Measurements from ENCODE around the gene WDR72.
A peak's percentile ranks its signal among the peaks of the same experiment; 100 is the strongest.
"Not testable (repeated sequence)": the region's sequence is repeated elsewhere in the genome, so short reads cannot be mapped to it uniquely, and the experiment has no call there.

Gene WDR72

DNA sequence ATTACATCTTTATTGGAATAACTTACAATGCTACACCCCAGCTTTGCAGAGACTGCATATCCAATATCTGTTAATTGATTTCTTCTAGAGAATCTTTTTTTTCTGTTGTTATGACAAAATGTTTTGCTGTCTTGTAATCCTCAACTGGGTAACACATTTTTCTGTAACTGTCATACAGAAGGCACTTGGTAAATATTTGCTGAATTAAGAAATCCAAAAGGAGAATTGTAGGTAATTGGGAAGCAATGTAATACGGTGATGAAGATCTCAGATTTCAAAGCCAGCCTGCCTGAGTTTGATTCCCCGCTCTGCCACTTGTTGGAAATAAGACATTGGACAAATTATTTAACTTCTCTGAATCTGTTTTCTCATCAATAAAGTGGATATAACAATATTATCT, 169.1 kb downstream of the WDR72 start:
- DNase-seq (ENCODE audit: low read depth in 3 of 3): no peak

DNA sequence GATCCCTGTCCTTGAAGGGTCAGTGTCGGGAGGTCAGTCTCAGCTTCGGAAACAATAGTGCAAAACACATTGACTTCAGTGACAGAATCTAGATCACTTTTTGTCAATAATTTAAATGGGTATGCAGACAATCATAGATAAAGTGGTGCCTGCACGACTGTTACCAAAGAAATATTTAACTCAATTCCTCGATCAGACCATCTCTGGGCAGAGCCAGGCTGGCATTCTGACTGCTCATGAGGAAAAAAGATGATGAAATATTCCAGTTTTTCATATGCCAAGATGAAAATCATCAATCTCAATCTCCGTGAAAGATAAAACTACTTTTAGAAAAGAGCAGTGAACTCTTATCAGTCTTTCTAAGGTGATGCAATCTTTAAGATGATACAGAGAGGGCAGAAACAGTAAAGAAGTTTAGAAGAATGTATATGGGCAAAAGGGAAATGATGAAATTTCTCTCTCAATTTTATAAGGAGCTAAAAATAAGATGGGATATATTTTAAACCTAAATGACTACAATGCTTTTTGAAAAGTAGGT, 169.9 kb downstream of the WDR72 start:
- no peak for DNase-seq (ENCODE audit: low read depth in 3 of 3)

DNA sequence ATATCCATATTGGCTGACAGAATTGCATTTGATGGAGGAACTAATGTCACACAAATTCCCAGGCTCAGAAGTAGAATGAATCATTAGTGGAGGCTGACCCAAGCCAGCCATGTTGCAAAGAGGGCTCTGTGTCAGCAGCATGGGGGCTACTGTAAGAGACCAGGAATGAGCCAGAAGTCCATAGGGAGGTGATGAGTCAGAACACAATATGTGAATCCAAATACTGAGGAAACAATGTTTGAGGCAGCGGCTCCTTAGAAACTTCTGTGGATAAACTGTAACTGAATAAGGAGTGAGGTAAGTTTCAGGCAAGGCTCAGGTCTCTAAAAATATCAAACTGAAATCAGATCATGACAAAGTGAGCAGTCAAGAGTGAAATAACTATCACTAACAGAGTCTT, 170.7 kb downstream of the WDR72 start:
- no peak for DNase-seq (ENCODE audit: low read depth in 3 of 3)

DNA sequence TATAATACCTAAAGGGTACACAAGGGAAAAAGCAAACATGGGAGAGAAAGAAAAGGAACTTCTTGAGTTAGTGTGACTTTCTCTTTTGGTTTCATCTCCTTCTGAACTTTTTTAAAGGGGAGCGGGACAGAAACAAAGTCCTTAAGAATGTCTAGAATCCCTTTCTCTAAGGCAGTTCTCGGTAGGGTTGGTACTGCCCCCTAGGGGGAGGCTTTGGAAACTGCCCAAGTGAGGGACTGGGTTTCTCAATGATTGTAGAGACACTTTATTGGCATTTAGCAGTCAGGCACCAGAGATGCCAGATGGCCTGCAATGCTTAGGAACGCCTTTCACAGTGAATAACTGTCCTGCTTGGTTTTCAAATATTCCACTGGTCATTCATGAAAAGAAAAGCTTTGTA, 172.7 kb downstream of the WDR72 start:
- peak in 1 of 3 experiments; percentile 7 for DNase-seq (ENCODE audit: low read depth in 3 of 3)

DNA sequence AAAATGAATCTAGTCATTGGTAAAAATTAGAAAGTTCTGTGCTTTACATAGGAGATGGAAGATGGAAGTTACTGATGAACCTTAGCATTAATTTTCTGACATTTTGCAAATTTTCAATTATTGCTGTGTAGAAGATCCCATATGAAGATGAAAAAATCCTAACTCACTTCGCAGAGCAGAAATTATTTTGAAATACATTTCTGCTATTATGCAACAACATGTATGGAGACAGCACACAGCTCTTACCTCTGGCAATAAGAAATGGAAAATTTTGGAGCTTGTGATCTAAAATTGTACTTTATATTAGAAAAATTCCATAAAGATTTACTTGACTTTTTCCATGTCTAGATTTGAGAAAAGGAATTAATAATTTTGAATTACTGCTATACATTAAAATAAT, 177.9 kb downstream of the WDR72 start:
- no peak for DNase-seq (ENCODE audit: low read depth in 3 of 3)

DNA sequence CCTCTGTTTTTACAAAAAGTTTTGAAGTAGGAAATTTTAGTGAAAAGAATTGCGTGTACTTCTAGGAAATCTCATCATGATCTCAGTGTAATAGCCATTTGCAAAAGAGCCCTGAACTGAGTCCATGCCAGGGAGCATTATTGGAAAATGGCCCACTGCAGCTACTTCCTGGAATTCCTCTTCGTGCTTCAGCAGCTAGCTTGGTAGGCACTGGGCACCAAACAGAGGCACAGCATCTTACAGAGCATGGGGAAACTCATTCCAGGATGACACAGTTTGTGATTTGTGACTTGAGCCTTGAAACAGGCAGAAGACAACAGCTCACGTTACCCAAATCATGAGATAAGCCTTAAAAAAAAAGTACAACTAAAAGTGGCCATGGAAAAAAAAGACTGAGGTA, 179.1 kb downstream of the WDR72 start:
- DNase-seq (ENCODE audit: low read depth in 3 of 3): no peak

DNA sequence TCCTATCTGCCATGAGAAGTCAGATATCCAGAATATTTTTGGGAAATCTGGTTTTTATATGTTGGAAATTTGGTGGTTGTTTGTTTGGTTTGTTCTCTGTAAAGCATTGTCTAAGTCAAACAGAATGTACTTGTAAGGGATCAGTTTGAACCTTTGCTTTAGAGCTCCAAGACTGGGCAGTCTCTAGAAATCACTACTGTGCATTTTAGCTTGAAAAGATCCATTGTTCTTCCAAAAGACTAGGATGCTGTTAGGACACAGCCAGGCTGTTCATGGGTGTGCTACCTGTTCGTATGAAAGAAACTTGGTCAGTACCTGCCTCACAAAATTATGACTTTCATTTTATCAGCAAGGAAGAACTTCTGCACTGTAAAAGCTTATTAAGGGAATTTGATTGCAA, 182.6 kb downstream of the WDR72 start:
- no peak for DNase-seq (ENCODE audit: low read depth in 3 of 3)

- no peak for DNase-seq (ENCODE audit: low read depth in 3 of 3)
These were observed 186.4 kb downstream of the WDR72 start for GRCh38 chr15:53573091-53573490.

DNA sequence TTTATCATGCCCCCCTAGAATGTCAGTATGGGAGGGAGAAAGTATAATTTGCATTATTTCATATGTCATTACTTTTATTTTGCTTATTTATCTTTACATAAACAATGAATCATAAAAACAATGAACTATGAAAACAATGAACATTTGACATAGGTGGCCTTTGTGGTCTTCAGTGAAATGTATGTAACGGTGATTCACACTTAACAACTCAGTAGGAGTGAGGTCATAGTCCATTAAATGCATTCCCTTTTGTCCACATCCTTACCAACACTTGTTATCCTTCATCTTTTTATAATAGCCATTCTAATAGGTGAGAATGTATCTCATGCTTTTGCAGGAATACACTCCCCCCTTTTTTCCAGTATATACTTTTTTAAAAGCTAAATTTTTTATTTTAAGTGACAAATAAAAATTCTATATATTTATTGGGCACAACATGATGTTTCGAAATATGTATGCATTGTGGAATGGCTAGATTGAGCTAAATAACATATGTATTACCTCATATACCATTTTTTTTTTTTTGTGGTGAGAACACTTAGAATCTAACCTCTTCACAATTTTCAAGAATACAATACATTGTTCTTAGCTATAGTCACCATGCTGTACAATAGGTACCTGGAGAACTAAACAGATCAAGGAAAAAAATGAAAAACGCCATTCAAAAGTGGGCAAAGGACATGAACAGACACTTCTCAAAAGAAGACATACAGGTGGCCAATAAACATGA, 189.5 kb downstream of the WDR72 start:
- DNase-seq (ENCODE audit: low read depth in 3 of 3): no peak

- DNase-seq (ENCODE audit: low read depth in 3 of 3): no peak
These were observed 192.6 kb downstream of the WDR72 start for GRCh38 chr15:53566912-53567311.

DNA sequence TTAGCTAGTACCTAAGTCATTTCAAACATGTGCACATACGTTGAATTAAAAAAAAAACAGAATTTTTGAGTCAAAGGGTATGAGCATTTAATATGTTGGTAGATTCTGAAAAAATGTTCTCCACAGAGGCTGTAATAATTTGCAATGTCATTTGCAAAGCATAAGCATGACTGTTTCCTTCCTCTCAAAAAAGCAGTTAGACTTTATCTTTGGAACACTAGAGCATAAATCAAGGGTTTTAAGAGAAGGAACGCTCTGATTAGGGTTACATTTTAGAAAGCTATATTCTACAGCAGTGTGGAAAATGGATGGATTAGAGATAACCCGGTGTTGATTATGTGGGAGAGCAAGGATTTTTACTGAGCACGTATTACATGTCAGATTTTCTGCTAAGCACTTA, 193.7 kb downstream of the WDR72 start:
- DNase-seq (ENCODE audit: low read depth in 3 of 3): no peak

DNA sequence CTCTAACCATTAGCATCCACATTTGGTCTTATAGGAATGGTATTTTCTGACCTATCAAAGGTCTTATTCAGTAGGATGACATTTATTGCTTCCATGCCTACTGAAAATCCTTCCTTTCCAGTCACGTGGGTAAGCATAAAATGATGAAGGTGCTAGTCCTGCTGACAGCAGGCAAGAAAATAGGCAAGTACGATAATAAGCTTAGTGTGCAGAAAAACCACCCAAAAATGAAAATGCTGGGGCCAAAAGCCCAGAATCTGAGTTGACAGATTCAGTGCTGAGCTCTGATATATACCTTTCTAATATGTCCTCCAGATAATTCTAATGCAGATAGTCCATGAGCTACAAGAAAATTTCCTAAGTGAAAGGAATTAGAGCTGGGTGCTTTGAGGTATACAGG, 194.8 kb downstream of the WDR72 start:
- DNase-seq (ENCODE audit: low read depth in 3 of 3): no peak

DNA sequence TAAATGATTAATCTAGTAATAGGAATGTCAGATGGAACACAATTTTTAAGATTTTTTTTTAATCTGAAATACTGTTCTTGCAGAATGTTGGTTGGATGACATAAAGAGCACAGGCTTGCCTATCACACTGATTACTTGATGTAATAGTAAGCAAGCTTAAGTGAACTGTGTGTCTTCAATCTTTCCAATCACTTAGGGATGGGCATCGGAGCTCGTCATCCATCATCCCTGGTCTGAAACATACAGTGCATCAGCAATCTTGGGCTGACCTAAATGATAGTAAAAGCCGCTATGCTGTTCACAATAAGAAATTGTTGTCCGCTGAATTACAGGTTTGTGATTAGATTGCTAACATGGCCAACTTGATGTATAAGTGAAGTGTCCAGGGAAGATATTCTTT, 195.8 kb downstream of the WDR72 start:
- no peak for DNase-seq (ENCODE audit: low read depth in 3 of 3)

DNA sequence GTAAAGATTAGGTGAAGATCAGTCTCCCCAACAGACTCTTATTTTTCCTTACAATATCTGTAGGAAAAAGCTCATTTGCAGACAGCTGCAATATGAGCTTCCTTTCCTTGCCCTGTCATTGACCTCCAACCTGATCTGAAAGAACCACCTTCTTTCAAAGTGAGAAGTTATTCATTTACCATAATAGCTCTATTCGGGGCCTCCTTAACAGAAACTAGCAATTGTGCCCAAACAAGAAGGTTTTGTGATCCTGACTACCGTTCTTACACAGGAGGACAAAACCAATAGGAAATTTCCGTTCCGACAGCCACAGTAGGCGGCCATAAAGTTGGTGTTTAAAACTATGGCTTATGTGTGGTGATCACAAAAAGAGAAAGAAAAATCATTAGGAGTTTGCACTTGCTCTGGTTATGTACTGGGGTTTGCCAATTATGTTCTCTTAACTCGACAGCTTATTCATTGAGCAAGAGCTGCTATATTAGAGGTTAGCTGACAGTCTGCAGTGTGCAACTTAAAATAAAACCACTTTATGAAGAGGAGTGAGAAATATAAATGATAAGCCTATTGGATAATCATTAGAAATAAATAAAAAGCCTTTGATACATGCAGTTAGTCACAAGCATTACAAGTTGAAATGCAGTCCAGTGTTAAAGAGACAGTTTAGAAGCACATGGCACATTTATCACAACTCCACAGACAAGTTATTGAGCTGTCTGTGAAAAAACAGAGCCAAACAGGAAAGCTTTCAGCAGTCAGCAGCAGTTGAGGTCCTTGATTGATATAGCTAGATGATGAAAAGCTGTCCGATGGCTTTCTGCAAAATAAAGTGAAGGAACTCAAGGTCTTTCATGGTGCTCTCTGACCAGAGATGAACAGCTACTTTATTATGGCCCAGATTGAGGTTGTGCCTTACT, 199.8 kb downstream of the WDR72 start:
- no peak for DNase-seq (ENCODE audit: low read depth in 3 of 3)

DNA sequence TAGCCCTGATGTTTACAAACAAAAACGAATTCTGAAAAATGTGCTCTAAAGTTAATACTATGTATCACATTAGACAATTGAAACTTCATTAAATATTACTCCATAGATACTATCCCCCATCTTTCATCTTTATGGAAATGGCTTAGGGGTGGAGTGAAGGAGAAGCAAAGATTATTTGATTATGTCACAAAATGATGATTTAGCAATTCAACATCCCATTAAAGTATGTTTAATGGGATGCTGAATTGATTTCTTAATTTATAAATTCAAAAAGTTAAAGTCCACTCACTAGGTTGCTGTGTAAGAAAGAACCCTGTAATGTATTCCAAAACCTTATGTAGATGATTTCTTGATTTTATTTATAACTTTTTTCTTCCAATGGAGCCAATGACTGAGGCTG, 201.1 kb downstream of the WDR72 start:
- DNase-seq (ENCODE audit: low read depth in 3 of 3): no peak

DNA sequence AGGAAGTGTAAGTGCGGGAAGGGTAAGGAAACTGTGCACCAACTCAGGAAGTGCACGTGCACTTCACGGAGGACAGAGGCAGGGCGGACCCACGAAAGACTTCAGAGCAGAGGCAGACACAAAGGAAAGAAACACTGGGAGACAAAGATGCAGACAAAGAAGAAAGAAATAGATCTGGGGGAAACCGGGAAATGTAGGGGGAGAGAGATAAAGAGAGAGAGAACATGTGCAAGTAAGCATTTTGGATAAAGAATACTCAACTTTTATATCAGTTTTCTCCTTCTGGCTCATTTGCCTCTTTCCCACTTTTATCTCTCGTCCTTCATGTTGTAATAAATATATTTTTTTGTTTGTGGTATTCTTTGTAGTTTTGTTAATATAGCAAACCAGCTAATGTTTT, 204.2 kb downstream of the WDR72 start:
- no peak for DNase-seq (ENCODE audit: low read depth in 3 of 3)

DNA sequence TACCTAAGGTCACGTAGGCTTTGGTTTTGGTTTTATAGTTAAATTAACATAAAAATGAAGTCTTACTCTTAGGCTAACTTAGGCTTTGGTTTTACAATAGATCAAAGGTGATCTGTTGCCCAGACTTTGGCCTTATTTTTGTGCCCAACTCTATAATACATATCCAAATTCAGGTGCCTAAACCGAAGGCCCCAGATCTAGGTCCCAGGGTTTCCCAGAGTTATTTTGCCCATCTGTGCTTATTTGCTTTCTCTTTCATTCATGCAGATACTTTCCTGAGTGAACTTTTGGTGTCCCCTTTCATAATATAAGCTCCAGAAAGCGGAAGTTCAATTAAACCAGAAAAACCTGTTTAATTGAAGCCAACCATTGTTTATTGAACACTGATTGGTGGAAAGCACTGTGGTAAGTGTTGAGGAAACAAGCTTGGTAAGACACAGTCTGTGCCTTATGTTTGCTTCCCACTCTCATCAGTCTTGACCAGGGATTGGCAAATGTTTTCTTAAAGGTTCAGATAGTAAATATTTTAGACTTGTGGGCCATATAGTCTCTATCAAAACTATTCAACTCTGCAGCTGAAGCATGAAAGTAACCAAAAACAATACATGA, 209.7 kb downstream of the WDR72 start:
- DNase-seq (ENCODE audit: low read depth in 3 of 3): no peak

DNA sequence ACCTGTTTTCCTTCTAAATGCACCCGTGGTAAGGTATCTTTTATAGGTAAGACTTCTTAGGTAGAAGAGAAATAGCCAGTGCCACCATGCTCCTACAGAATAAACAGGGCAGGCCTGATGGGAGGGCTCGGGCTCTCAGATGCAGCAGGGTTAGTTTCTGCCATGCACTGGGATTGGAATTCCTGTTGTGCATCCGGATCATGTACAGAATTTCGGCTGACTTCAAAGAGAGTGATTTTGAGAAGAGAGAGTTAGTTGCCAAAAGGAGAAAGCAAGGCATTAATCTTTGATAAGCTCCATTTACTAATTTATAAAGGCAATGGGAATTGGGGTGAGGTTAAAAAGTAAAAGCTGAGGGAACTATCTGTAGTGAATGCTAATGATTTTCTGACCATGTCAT, 211.2 kb downstream of the WDR72 start:
- no peak for DNase-seq (ENCODE audit: low read depth in 3 of 3)

DNA sequence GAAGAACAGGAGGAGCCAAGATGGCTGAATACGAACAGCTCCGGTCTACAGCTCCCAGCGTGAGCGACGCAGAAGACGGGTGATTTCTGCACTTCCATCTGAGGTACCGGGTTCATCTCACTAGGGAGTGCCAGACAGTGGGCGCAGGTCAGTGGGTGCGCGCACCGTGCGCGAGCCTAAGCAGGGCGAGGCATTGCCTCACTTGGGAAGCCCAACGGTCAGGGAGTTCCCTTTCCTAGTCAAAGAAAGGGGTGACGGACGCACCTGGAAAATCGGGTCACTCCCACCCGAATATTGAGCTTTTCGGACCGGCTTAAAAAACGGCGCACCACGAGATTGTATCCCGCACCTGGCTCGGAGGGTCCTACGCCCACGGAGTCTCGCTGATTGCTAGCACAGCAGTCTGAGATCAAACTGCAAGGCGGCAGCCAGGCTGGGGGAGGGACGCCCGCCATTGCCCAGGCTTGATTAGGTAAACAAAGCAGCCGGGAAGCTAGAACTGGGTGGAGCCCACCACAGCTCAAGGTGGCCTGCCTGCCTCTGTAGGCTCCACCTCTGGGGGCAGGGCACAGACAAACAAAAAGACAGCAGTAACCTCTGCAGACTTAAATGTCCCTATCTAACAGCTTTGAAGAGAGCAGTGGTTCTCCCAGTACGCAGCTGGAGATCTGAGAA, 218.7 kb downstream of the WDR72 start:
- DNase-seq (ENCODE audit: low read depth in 3 of 3): not testable (repeated sequence)

DNA sequence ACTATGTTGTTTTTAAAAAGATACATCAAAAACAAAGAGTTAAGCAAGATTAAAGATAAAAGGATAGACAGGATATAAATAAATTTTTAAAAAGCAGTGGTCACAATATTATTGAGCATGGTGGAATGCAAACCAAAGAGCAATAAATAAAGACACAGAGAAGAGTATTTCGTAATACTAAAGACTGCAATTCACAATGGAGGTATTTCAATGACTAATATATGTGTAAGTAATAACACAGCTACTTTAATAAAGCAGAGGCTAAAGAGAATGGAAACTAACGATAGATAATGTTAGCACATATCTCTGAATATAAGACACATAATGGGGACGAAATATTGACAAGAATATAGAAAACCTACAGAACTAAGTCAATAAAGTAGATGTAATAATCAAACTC, 219.6 kb downstream of the WDR72 start:
- DNase-seq (ENCODE audit: low read depth in 3 of 3): no peak

DNA sequence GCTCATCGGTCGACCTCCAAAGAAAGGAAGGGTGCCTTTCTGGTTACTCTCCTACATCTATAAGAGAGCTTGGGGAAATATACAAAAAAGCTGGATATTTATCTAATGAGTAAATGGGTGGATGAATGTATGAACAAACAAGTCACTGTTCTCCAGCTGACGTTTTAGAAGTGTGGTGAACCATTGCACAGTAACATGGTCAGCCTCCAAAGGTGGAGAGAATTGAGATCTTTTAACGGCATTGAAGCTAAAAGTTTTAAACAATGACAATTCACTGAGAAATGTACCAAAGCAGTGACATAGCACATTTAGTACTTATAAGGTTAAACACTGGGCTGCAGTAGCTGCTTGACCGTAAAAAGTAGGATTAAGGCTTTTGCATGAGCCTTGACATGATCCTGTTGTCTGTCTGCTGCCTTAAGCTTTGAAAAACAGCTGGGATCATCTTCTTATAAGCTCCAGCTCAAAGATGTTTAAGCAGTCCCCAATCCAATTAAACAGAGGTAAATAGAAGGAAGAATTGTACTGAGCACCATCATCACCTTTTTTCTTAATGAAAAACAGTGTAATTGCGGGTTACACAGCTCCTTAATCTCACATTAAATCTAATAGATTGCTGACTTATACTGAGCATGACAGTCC, 222.9 kb downstream of the WDR72 start:
- DNase-seq (ENCODE audit: low read depth in 3 of 3): no peak

Data from stimulated activated CD4-positive, alpha-beta T cell treated with anti-CD3 and anti-CD28 coated beads, TNF-alpha, amount 100 ng/mL, for 24 hours (primary cell).